Keratinocyte (primary cell): ENCODE measurements around the gene KRT71. TPM values are rescaled to one million over a fixed set of nuclear protein-coding genes. Genes with fewer than 3 reads are reported as not detected.

ENCODE experiments used
- DNase-seq: peaks from one replicate; pipeline ENCODE4 v3.0.0-alpha.2; 2011; ENCODE audit warnings: low read depth, missing footprints, low spot score
- FAIRE-seq: peaks from 2 replicates; lab custom pipeline; 2011; peaks lifted over from hg19 to GRCh38; lab: Jason Lieb, UNC
- H2AFZ ChIP-seq: 2 replicates; pipeline ENCODE4 v1.6.0; 2012; ENCODE audit warnings: low read length, control low read depth, inconsistent platforms; ENCODE audit not compliant: control insufficient read depth
- H3K27ac ChIP-seq: 2 replicates; pipeline ENCODE4 v1.5.1; 2011; ENCODE audit warnings: low read length; ENCODE audit not compliant: control insufficient read depth, insufficient read depth
- H3K27me3 ChIP-seq: 3 replicates; pipeline ENCODE4 v1.6.0; 2011; ENCODE audit warnings: low read length; ENCODE audit not compliant: control insufficient read depth, insufficient read depth; ENCODE audit errors: extremely low read depth
- H3K36me3 ChIP-seq, 2 experiments: 2 replicates in 1 of 2; 3 replicates in 1 of 2; pipeline ENCODE4 v1.5.1; 2011; ENCODE audit warnings: low read length in 2 of 2, mild to moderate bottlenecking in 1 of 2; ENCODE audit not compliant: control insufficient read depth in 2 of 2, insufficient read depth in 2 of 2; ENCODE audit errors: extremely low read depth in 1 of 2
- H3K4me1 ChIP-seq: 3 replicates; pipeline ENCODE4 v1.5.1; 2011; ENCODE audit warnings: low read length; ENCODE audit not compliant: control insufficient read depth, insufficient read depth; ENCODE audit errors: extremely low read depth
- H3K4me2 ChIP-seq: 3 replicates; pipeline ENCODE4 v1.6.0; 2011; ENCODE audit warnings: low read depth, low read length; ENCODE audit not compliant: control insufficient read depth, insufficient read depth; ENCODE audit errors: extremely low read depth
- H3K4me3 ChIP-seq, 3 experiments: fragments of 200-600 bp in 1 of 3; sonication (generic) in 1 of 3; 2 replicates in 2 of 3; 3 replicates in 1 of 3; pipeline ENCODE4 v1.5.1; 2011 to 2016; ENCODE audit warnings: low read length in 3 of 3, mild to moderate bottlenecking in 3 of 3, control low read depth in 2 of 3, inconsistent platforms in 1 of 3, low read depth in 1 of 3, mixed read lengths in 1 of 3, mixed run types in 1 of 3, moderate library complexity in 1 of 3; ENCODE audit not compliant: control insufficient read depth in 2 of 3, insufficient read depth in 2 of 3; ENCODE audit errors: extremely low read depth in 1 of 3
- H3K79me2 ChIP-seq: 2 replicates; pipeline ENCODE4 v1.6.0; 2012; ENCODE audit warnings: low read length; ENCODE audit not compliant: control insufficient read depth, insufficient read depth
- H3K9ac ChIP-seq: 3 replicates; pipeline ENCODE4 v1.6.0; 2011; ENCODE audit warnings: low read length; ENCODE audit not compliant: control insufficient read depth, insufficient read depth; ENCODE audit errors: extremely low read depth
- H3K9me1 ChIP-seq: 3 replicates; pipeline ENCODE4 v1.6.0; 2011; ENCODE audit warnings: low read length; ENCODE audit not compliant: control insufficient read depth, insufficient read depth; ENCODE audit errors: extremely low read depth
- H3K9me3 ChIP-seq: 2 replicates; pipeline ENCODE4 v1.5.1; 2012; ENCODE audit warnings: low read depth, low read length; ENCODE audit not compliant: control insufficient read depth
- H4K20me1 ChIP-seq: 3 replicates; pipeline ENCODE4 v1.6.0; 2011; ENCODE audit warnings: low read length; ENCODE audit not compliant: control insufficient read depth, insufficient read depth; ENCODE audit errors: extremely low read depth
- CTCF ChIP-seq, 3 experiments: IDR thresholded peaks in 1 of 3; conservative IDR thresholded peaks in 1 of 3; optimal IDR thresholded peaks in 1 of 3; 2 replicates in 2 of 3; 3 replicates in 1 of 3; pipeline versions ENCODE3 to v1.5.1; 2011; ENCODE audit warnings: low read length in 3 of 3, mild to moderate bottlenecking in 3 of 3, moderate library complexity in 2 of 3, control low read depth in 1 of 3, inconsistent platforms in 1 of 3; ENCODE audit not compliant: insufficient read depth in 2 of 3; ENCODE audit errors: extremely low read depth in 1 of 3
- EZH2 ChIP-seq: IDR thresholded peaks from one replicate; pipeline ENCODE4 v1.6.1; 2012; ENCODE audit warnings: inconsistent platforms, mild to moderate bottlenecking, low read length, moderate library complexity
- dilution Hi-C: fragments of 300-500 bp; cut with MboI; formaldehyde crosslinking; loops from one replicate; pipeline ENCODE4 v1.7.0; 2020; ENCODE audit warnings: low sequenced_read_pairs; ENCODE audit not compliant: extremely low pct_ligation_motif_present
- polyA plus RNA-seq, 5 experiments: library from polyadenylated mRNA; depleted of rRNA in 3 of 5; stranded (reverse) in 3 of 5; stranded (forward) in 1 of 5; unstranded in 1 of 5; fragments of >200 nt; gene quantifications; 1 replicate in 1 of 5; 2 replicates in 3 of 5; 3 replicates in 1 of 5; pipeline versions ENCODE4 v1.2.1 to v1.2.3, GENCODE V29; 2011 to 2012; ENCODE audit warnings: missing spikeins in 2 of 5, low read depth in 1 of 5, low replicate concordance in 1 of 5

Gene KRT71
- polyA plus RNA-seq, 1 donor (not counting 4 experiments of a cell fraction or from before 2014, with no cell fraction given): not detected

GRCh38 chr12:52517005-52517835, 35.7 kb downstream of the KRT71 start:
- H3K9ac ChIP-seq: peak overlapping the region; percentile 92
- peaks cover 41% of the 10 kb centered on the region for H3K4me1 ChIP-seq
- peak overlapping the region; percentile 49 to 96 (median 87) for H3K4me3 ChIP-seq
- peaks cover 45% of the 10 kb centered on the region for H4K20me1 ChIP-seq
- H3K79me2 ChIP-seq: peaks cover 22% of the 10 kb centered on the region
- H3K9me1 ChIP-seq: no peaks in the 10 kb centered on the region
- dilution Hi-C loops: no loop called here
- H3K36me3 ChIP-seq: peaks cover 22 to 45% of the 10 kb centered on the region in 2 experiments
- no peak overlapping the region for H2AFZ ChIP-seq
- peak overlapping the region; percentile 96 for H3K4me2 ChIP-seq
- H3K27me3 ChIP-seq: no peaks in the 10 kb centered on the region
- peak; percentile 90 for FAIRE-seq
- peak overlapping the region; percentile 98 for H3K27ac ChIP-seq
- no peaks in the 10 kb centered on the region for H3K9me3 ChIP-seq
- peak; percentile 66 for DNase-seq
- TF ChIP-seq CTCF (optimal IDR thresholded peaks at IDR 0.05 in 1 of 3, IDR thresholded peaks at IDR 0.05 in 1 of 3, conservative IDR thresholded peaks at IDR 0.05 in 1 of 3; ENCODE audit: extremely low read depth in 1 of 3, insufficient read depth in 2 of 3, low read length in 3 of 3) (no peak), EZH2 (no peak)

GRCh38 chr12:52515927-52516831, 36.8 kb downstream of the KRT71 start:
- no peak overlapping the region for H2AFZ ChIP-seq
- peaks cover 22% of the 10 kb centered on the region for H3K79me2 ChIP-seq
- TF ChIP-seq EZH2 (no peak), CTCF (optimal IDR thresholded peaks at IDR 0.05 in 1 of 3, IDR thresholded peaks at IDR 0.05 in 1 of 3, conservative IDR thresholded peaks at IDR 0.05 in 1 of 3; ENCODE audit: extremely low read depth in 1 of 3, insufficient read depth in 2 of 3, low read length in 3 of 3) (no peak)
- peak overlapping the region; percentile 92 for H3K9ac ChIP-seq
- FAIRE-seq: peak; percentile 87
- H4K20me1 ChIP-seq: peaks cover 45% of the 10 kb centered on the region
- no peaks in the 10 kb centered on the region for H3K9me3 ChIP-seq
- H3K4me3 ChIP-seq: peak overlapping the region in 2 of 3 experiments; percentile 16 to 49
- H3K9me1 ChIP-seq: no peaks in the 10 kb centered on the region
- H3K4me2 ChIP-seq: peak overlapping the region; percentile 96
- H3K4me1 ChIP-seq: peaks cover 31% of the 10 kb centered on the region
- peak; percentile 94 for DNase-seq
- H3K27me3 ChIP-seq: no peaks in the 10 kb centered on the region
- dilution Hi-C loops: no loop called here
- H3K36me3 ChIP-seq: peaks cover 24 to 45% of the 10 kb centered on the region in 2 experiments
- H3K27ac ChIP-seq: peak overlapping the region; percentile 98
